BLaER1 (cell line): Measurements from ENCODE around the gene XAGE2.

Experiments
- H3K27ac ChIP-seq: shearing (Covaris generic); formaldehyde crosslinking; 2 replicates; pipeline ENCODE4 v1.8.1; 2022
- H3K27me3 ChIP-seq: shearing (Covaris generic); formaldehyde crosslinking; 2 replicates; pipeline ENCODE4 v1.8.1; 2022
- H3K36me3 ChIP-seq: shearing (Covaris generic); formaldehyde crosslinking; 2 replicates; pipeline ENCODE4 v1.8.1; 2022
- H3K4me1 ChIP-seq: shearing (Covaris generic); formaldehyde crosslinking; 2 replicates; pipeline ENCODE4 v1.8.1; 2022
- H3K4me2 ChIP-seq: shearing (Covaris generic); formaldehyde crosslinking; 2 replicates; pipeline ENCODE4 v1.8.1; 2022
- H3K4me3 ChIP-seq: shearing (Covaris generic); formaldehyde crosslinking; 2 replicates; pipeline ENCODE4 v1.8.1; 2022
- H3K9ac ChIP-seq: shearing (Covaris generic); formaldehyde crosslinking; 2 replicates; pipeline ENCODE4 v1.8.1; 2022
- H3K9me3 ChIP-seq: shearing (Covaris generic); formaldehyde crosslinking; 2 replicates; pipeline ENCODE4 v1.8.1; 2022
- H4K20me1 ChIP-seq: shearing (Covaris generic); formaldehyde crosslinking; 2 replicates; pipeline ENCODE4 v1.8.1; 2022
- Cebpa-rat ChIP-seq: shearing (Covaris generic); IDR thresholded peaks from 2 replicates; pipeline ENCODE4 v1.8.1; 2022

Gene XAGE2

GRCh38 chrX:52355108-52355507 is 13.7 kb upstream of the XAGE2 start:
- Histone ChIP-seq H4K20me1 (peaks cover 8% of the 10 kb centered on the region; the same call in 1 of the 2 replicates), H3K27me3 (peaks cover 79% of the 10 kb centered on the region), H3K27ac (no peak overlapping the region), H3K9me3 (no peaks in the 10 kb centered on the region), H3K4me1 (no peaks in the 10 kb centered on the region), H3K4me2 (no peak overlapping the region), H3K36me3 (no peaks in the 10 kb centered on the region), H3K4me3 (no peak overlapping the region), H3K9ac (no peak overlapping the region)
- TF ChIP-seq Cebpa-rat, result no peak

DNA sequence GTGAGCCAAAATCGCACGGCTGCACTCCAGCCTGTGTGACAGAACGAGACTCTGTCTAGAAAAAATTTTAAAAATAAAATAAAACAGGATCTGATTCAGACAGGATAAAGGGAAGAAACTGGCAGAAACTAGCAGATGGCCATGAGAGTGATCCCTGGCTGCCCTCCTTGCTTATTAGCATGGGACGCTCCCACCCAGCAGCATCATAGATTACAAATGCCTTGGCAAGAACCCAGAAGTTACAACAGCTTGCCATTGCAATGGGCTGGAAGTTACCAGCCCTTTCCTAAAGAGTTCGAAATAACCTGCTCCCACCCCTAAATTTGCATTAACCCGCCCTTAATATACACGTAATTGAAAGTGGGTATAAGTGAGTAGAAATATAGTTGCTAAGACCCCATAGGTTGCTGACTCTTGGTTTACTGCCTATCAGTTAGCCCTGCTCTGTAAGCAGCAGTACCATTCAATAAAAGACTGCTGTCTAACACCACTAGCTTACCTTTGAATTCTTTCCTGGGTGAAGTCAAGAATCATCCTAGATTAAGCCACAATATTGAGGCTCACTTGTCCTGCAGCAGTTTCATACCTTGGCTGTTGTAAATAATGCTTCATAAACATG is 9.1 kb upstream of the XAGE2 start:
- no peak overlapping the region for H3K4me3 ChIP-seq
- no peaks in the 10 kb centered on the region for H4K20me1 ChIP-seq
- H3K9ac ChIP-seq, result no peak overlapping the region
- H3K4me2 ChIP-seq, result no peak overlapping the region
- TF ChIP-seq Cebpa-rat, result no peak
- H3K36me3 ChIP-seq, result no peaks in the 10 kb centered on the region
- H3K9me3 ChIP-seq, result no peaks in the 10 kb centered on the region
- H3K27ac ChIP-seq, result no peak overlapping the region
- peaks cover 69% of the 10 kb centered on the region for H3K27me3 ChIP-seq
- H3K4me1 ChIP-seq, result no peaks in the 10 kb centered on the region

- H3K4me1 ChIP-seq, result no peaks in the 10 kb centered on the region
- H3K9ac ChIP-seq, result no peak overlapping the region
- H3K4me2 ChIP-seq, result no peak overlapping the region
- no peak overlapping the region for H3K4me3 ChIP-seq
- H3K27me3 ChIP-seq, result peaks cover 78% of the 10 kb centered on the region
- H3K36me3 ChIP-seq, result no peaks in the 10 kb centered on the region
- no peak overlapping the region for H3K27ac ChIP-seq
- no peak for TF ChIP-seq Cebpa-rat
- H4K20me1 ChIP-seq, result no peaks in the 10 kb centered on the region
- no peaks in the 10 kb centered on the region for H3K9me3 ChIP-seq
These were observed 6.9 kb upstream of the XAGE2 start for GRCh38 chrX:52361941-52362340.

DNA sequence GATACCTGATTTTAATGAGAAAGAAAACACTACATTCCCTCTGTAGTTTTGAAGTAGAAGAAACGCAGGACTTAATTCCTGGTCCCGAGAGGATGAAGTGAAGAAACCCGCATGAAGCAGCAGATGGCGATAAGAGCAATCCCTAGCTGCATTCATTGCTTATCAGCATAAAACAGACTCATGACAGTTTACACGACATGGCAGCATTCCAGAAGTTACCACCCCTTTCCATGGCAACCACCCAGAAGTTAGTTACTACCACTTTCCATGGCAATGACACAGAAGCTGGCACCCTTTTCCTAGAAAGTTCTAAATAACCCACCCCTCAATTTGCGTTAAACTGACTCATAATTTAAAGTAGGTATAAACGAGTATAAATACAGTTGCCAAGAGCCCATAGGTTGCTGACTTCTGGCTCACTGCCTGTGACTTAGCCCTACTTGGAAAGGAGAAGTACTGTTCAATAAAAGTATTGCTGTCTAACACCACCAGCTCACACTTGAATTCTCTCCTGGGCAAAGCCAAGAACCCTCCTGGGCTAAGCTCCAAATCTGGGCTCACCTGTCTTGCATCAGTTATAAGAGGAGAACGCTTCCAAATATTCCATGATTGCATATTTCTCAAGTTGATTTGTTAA is 5.5 kb upstream of the XAGE2 start:
- Histone ChIP-seq H3K9ac (no peak overlapping the region), H3K4me1 (no peaks in the 10 kb centered on the region), H3K27me3 (peaks cover 89% of the 10 kb centered on the region), H3K4me2 (no peak overlapping the region), H3K36me3 (no peaks in the 10 kb centered on the region), H4K20me1 (no peaks in the 10 kb centered on the region), H3K9me3 (peaks cover 1% of the 10 kb centered on the region; the same call in 1 of the 2 replicates), H3K4me3 (no peak overlapping the region), H3K27ac (no peak overlapping the region)
- no peak for TF ChIP-seq Cebpa-rat

GRCh38 chrX:52378870-52379269 is 10.0 kb downstream of the XAGE2 start:
- no peak for TF ChIP-seq Cebpa-rat
- peaks cover 72% of the 10 kb centered on the region for H3K27me3 ChIP-seq

GRCh38 chrX:52380993-52381392 is 12.2 kb downstream of the XAGE2 start:
- no peak for TF ChIP-seq Cebpa-rat
- Histone ChIP-seq H3K9me3 (no peaks in the 10 kb centered on the region), H4K20me1 (peaks cover under 1% of the 10 kb centered on the region; the same call in 1 of the 2 replicates), H3K36me3 (no peaks in the 10 kb centered on the region), H3K4me3 (no peak overlapping the region), H3K27ac (no peak overlapping the region), H3K4me1 (no peaks in the 10 kb centered on the region), H3K9ac (no peak overlapping the region), H3K4me2 (no peak overlapping the region), H3K27me3 (peaks cover 70% of the 10 kb centered on the region)

More at GRCh38 chrX:52378870-52379269, 10.0 kb downstream of the XAGE2 start:
- Histone ChIP-seq H3K4me3 (no peak overlapping the region), H3K4me1 (no peaks in the 10 kb centered on the region), H3K9me3 (no peaks in the 10 kb centered on the region), H4K20me1 (no peaks in the 10 kb centered on the region; the same call in 1 of the 2 replicates), H3K9ac (no peak overlapping the region), H3K27ac (no peak overlapping the region), H3K4me2 (no peak overlapping the region), H3K36me3 (no peaks in the 10 kb centered on the region)

DNA sequence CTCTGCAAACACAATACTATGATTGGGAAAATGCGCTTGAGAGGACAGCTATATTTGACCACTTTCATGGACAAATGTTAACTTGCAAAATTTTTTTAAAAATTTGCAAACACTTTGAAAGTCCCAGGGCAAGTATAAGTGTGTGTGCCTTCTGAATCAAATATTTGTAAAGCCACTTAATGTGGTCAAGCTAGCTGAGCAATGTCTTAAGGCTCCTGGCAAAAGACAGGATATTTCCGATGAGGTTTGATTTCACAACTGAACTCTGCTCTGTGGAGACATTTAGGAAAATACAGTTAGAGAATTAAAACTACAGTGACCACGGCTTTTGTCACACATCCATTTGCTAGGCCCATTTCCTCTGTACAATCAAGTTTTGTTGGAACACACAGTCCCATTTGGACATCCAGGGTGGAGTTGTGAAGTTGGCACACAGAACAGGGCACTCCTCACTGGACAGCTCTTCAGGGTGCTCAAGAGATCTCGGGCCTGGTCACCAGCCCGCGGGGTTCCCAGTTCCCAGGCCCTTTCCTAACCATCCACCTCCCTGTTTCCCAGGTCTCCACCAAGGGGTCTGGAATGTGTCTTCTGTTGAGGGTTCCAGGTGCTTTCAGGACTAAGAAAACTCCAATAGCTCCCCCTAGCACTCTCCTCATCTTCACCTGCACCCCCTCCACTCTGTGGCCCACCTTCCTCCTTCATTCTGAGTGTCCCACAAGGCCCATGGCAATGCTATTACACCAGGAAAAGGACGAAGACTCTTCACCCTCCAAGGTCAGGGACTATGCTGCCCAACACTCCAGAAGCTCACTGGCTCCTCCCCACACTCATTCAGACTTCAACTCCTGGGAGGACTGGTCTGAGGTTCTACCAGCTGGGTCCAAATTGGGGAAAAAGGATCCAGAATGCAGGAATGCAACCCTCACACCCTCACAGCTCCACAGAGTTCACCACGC is 41.9 kb downstream of the XAGE2 start:
- Histone ChIP-seq H4K20me1 (peaks cover 8% of the 10 kb centered on the region; the same call in 1 of the 2 replicates), H3K4me1 (no peaks in the 10 kb centered on the region), H3K4me2 (no peak overlapping the region), H3K9ac (no peak overlapping the region), H3K27me3 (peaks cover 92% of the 10 kb centered on the region), H3K36me3 (no peaks in the 10 kb centered on the region), H3K9me3 (no peaks in the 10 kb centered on the region), H3K4me3 (no peak overlapping the region), H3K27ac (no peak overlapping the region)
- no peak for TF ChIP-seq Cebpa-rat

GRCh38 chrX:52415304-52415703 is 46.5 kb downstream of the XAGE2 start:
- H3K9ac ChIP-seq, result no peak overlapping the region
- no peak overlapping the region for H3K4me2 ChIP-seq
- H4K20me1 ChIP-seq, result no peaks in the 10 kb centered on the region; the same call in 1 of the 2 replicates

GRCh38 chrX:52416816-52417215 is 48.0 kb downstream of the XAGE2 start:
- H3K9ac ChIP-seq, result no peak overlapping the region
- TF ChIP-seq Cebpa-rat, result no peak
- H3K4me2 ChIP-seq, result no peak overlapping the region
- no peaks in the 10 kb centered on the region for H3K36me3 ChIP-seq
- no peaks in the 10 kb centered on the region for H3K4me1 ChIP-seq
- no peaks in the 10 kb centered on the region; the same call in 1 of the 2 replicates for H4K20me1 ChIP-seq
- H3K27me3 ChIP-seq, result peaks cover 95% of the 10 kb centered on the region
- H3K27ac ChIP-seq, result no peak overlapping the region
- H3K4me3 ChIP-seq, result no peak overlapping the region
- no peaks in the 10 kb centered on the region for H3K9me3 ChIP-seq

More at GRCh38 chrX:52415304-52415703, 46.5 kb downstream of the XAGE2 start:
- Histone ChIP-seq H3K27me3 (peaks cover 95% of the 10 kb centered on the region), H3K4me3 (no peak overlapping the region), H3K9me3 (no peaks in the 10 kb centered on the region), H3K36me3 (no peaks in the 10 kb centered on the region), H3K4me1 (no peaks in the 10 kb centered on the region), H3K27ac (no peak overlapping the region)
- no peak for TF ChIP-seq Cebpa-rat
